ENCODE data around the gene LRMDA.
"Not testable (repeated sequence)": the region's sequence is repeated elsewhere in the genome, so short reads cannot be mapped to it uniquely, and the experiment has no call there.

The LRMDA gene

DNA sequence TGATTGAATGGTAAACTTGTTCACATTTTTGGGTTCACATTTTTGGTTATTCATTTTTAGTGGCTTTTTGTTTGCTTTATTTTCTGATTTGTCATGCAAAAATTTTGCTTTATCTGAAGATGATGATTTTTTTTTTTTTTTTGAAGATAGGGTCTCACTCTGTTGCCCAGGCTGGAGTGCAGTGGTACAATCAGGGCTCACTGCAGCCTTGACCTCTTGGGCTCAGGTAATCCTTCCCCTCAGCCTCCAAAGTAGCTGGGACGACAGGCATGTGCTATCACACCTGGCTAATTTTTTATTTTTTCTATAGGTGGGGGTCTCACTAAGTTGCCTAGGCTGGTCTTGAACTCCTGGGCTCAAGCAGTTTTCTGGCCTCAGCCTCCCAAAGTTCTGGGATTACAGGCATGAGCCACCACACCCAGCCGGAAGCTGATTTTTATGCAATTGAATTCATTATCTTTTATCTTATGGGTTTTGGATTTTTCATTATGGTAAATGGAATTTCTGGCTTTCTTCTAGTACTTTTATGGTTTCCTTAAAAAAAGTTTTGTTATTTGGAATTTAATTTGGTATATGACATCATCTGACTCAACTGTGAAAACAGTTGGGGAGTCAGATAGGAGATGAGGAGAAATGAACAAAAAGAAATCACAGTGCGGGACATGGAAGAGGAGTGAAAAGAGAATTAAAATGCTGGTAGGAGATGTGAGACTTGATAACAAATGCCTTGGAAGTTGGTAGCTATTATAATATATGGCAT, 158.7 kb downstream of the LRMDA start:
- DNase-seq (ENCODE audit: low spot score) = no peak

DNA sequence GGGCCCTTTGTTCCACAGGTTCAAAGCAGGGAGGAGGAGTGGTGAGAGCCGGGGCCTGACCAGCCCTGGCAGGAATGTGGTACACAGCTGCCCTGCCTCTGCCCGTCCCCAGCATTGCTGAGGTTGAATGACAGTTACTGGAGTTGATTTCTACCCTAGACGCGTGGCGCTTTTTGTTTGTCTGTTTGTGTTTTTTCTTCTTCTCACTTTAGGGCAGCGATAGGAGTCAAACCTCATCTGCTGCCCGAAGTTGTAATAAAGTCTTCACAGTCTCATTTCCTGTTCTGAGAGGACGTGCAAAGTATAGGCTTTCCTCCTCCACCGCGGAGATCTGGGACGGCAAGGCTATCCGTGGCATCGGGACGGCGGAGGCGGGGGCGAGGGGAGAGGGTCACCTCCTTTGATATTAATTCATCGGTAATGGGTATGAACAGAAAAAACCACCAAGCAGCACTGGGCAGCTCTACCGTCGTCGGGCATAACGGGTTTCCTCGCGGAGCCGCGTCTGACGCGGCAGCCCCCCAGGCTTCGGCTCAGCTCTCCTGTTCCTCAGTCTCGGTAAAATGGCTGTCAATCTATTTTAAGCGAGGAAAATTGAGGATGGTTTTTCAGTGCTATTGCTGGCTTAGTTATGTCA, 160.8 kb downstream of the LRMDA start:
- DNase-seq (ENCODE audit: low spot score) = no peak

DNA sequence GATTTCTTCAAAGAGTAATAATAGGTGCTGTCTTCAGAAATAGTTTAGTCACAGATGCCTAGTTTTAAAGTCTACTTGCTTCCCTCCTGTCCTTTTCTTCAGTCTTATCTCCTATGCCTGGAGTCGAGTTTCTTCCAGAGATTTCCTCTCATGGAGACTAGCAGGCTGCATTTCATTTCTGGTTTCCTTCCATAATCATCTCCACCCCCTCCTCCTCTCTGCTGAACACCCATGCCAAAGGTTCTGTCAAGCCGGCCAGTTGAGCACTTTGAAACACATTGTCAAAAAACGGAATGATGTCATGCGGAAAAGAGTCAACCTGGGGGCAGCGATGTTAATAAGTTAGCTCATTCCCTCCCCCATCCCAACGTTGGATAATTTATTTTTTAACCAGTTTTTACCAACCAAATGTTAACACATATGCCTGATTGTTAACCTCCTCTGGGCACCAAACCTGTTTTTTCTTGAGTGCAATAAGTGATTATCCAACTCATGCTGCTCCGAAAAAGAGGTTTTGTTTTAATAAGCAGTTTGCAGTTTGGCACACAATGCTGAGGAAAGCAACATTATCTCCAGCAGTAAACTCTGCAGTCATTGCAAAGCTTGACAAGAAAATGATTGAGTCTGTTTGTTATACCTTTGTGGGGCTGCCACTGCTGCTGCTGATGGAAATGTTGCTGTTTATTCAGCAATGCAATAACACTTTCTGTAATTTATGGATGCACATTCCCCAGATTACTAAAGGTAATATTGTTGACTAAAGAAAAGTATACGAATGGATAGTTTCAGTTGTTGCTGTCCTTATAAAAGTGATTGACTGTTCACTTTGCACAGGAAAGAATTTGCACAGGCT, 161.6 kb downstream of the LRMDA start:
- DNase-seq (ENCODE audit: low spot score) = no peak

DNA sequence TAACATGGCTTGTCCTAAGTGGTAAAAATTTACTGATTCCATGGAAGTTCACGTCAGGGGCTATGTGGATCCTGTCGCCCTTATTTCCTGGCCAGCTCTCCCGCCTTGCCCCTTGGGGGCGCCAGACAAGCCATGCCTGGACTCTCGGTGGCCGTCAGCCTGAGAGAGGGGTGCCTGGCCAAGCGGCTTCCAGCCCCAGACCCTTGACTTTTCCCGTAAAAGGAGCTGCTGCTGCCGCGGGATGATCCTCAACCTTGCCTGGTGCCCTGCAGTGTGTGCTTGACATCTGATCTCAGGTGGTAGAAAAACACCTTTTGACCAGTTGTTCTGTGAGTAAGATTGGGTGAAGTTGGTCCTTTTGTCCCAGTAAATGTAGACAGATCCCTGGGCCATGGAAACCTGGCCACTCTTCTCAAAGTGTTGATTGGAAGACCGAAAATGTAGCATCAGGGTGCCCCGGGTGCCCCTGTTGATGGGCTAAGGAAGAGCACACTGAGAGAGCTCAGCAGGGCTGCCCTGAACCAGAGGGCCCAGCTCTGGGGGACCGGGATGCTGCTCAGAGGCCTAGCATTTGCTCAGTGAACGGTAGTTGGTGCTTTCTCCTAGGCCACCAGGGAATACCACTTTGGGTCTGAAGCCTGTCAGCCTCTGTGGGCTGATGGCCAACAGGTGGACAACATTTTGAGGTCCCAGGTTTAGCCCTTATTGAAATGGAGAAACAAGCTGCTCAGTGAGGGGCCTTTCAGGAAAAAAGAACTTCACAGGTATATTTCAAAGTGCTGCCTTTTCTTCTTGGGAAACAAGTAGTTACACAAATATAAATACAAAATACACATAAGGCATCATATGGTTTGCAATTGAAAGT, 162.5 kb downstream of the LRMDA start:
- no peak for DNase-seq (ENCODE audit: low spot score)

DNA sequence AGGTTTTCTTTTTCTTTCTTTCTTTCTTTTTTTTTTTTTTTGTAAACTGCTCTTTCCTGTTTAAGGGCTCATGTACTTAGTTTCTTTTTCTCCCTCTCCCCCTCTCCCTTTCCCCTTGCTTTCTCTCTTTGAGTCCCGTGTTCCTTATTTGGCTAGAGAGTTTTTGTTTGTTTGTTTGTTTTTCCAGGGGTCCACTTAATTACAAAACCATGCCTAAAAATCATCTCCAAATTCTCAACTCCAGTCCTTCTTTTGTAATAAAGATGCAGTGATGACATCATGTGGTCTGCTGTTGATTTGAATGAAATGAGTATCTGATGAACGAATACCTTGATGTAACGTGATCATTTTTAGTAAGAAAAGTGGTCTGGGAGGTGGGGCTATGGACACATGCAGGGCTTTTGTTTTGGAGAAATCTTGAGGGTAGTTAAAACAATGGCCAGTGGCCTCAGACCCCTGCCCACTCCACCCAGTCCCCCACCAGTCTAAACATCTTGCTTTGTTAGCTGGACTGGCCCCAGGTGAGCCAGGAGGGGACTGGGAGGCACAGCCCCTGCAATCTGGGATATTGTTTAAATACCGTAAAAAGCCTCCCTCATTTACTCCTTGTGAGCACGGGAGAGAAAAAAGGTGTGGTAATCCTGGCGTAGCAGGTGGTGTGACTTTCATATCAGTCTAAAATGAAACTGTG, 165.7 kb downstream of the LRMDA start:
- no peak for DNase-seq (ENCODE audit: low spot score)

DNA sequence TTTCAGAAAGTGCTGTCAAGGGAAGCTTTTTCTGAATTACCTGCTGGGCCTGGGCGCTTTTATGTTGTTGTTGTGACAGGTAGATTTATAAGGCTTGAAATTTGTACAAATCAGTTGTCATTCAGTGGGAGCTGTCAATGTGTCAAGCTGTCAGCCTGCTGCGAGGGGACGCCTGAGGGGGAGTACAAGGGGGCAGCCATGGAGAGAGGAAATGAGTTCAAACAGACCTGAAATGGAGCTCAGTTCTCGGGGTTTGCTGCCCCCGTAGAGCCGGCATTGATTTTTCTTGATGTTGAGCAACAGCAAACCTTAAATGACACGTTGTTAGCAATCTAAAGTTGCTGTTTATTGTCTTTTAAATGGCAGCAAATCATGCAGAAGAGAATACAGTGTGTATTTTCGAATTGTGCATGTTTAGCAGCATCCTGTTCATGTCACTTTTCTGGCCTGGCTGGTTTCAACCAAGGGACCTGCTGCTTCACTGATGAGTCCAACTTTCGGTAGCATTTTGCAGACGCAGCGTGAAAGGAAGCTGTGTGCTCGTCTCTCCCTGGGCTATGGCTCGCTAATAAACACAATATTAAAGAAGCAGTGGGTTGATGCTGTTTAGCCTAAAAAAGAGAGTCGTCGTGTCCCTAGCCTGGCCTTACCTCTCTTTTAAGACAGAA, 166.5 kb downstream of the LRMDA start:
- no peak for DNase-seq (ENCODE audit: low spot score)

DNA sequence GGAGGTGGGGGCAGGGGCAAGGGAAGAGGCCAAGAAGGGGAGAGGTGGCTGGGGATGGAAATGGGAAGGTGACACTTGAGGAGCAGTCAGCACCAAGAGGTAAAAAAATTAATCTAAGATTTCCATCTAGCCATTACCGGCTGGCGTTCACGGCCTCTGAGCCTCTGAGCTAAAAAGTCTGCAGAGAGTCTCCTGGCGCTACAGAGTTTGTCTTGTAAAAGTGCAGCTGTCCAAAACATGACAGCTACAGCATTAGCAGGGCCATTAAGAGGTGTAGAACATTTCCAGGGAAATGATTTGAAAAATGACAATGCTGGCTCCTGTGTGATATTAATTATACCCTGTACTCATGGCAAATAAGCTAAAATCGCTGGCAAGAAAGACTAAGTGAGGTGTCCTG, 167.6 kb downstream of the LRMDA start:
- no peak for DNase-seq (ENCODE audit: low spot score)

DNA sequence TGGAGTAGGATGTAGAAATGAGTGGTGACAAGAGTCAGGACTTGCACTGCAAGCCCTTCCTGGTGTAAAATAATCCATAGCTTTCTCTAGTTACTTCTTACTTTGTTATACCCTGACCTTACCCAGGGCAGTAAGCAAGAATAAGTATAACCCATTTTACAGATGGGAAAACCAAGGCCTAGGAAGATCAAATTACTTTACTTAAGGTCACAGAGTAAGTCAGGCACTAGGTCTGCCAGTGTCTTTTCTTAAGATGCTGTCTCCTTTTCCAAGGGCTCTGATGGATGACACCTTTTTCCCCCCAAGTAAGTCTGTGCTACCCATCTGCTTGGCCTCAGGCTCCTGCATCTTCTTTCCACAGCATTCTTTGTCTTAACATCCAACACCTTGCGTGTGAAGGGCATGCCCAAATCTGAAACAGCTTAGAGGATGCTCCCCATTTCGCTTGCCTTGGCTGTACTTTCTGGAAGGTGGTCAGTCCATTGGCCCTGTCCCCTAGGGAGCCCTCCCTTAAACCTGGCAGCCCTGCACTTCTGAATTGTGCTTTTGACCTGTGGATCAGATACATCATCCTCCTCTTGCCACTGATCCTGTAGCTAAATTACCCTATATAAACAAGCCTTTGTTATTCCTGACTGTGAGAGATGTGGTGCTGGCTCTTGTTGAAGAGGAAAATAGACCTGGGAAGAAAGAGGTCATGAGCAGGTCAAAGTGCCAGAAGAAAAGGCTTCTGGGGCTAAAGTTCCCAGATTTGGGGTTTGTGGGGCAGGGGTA, 168.6 kb downstream of the LRMDA start:
- DNase-seq (ENCODE audit: low spot score) = no peak

DNA sequence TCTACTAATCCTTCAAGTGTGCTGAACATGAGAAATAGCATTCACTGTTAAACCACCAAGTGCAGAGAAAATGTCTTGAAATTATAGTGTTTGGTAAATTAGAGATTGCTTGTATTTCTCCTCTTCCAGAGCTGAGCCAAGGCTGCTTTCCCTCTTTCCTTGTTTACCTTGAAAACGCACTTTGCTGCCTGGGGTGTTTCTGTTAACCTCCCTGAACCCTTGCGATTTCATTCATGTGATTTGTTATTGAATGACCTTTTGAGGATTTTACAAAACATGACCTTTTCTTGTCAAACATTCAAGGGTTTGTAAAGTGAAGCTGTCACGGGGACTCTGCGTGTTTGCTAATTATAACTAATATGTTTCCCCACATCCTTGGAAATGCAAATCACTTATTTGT, 169.4 kb downstream of the LRMDA start:
- no peak for DNase-seq (ENCODE audit: low spot score)

DNA sequence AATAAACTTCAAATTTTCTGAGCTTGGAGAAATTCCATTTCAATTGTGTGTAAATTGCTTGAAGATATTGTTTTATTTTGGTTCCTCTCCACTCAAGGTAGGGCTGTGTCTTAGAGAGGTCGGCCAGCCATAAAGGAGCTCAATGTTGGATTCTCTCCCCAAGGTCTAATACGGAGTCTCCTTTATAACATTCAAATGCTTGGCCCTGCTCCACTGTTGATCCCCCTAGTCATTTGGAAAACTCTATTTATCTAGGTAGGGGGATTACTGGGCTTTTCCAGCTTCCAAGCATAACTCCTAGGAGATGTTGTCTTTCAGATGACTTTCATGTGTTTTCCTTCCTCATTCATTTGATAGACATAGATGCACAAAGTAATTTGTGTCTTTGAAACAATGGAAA, 170.9 kb downstream of the LRMDA start:
- DNase-seq (ENCODE audit: low spot score) = no peak

DNA sequence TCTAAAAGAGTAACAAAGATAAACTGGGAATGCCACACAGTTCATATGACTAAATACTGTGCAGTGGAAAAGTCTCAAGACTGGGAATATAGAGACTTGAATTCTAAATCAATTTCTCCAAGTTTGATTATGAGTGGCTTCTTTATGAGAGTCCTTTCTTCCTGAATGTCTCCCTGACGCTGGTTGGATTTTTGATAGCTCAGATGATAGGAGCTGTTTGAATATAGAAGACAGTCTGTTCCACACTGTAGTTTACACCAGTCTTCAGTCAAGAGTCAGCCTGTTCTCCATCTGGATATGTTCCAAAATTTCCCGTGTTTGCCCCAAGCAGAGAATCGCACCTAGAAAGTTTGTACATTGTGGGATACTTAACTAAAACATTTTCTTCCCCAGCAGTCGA, 173.7 kb downstream of the LRMDA start:
- no peak for DNase-seq (ENCODE audit: low spot score)

DNA sequence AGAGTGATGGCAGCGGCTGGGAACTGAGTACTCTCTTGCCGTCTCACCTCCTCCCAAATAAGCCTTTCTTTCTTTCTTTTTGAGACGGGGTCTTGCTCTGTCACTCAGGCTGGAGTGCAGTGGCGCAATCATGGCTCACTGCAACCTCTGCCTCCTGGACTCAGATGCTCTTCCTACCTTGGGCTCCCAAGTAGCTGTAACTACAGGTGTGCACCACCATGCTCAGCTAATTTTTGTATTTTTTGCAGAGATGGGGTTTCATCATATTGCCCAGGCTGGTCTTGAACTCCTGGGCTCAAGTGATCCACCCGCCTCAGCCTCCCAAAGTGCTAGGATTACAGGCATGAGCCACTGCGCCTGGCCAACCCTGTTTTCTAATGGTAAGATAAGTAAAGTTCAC, 174.4 kb downstream of the LRMDA start:
- not testable (repeated sequence) for DNase-seq (ENCODE audit: low spot score)

DNA sequence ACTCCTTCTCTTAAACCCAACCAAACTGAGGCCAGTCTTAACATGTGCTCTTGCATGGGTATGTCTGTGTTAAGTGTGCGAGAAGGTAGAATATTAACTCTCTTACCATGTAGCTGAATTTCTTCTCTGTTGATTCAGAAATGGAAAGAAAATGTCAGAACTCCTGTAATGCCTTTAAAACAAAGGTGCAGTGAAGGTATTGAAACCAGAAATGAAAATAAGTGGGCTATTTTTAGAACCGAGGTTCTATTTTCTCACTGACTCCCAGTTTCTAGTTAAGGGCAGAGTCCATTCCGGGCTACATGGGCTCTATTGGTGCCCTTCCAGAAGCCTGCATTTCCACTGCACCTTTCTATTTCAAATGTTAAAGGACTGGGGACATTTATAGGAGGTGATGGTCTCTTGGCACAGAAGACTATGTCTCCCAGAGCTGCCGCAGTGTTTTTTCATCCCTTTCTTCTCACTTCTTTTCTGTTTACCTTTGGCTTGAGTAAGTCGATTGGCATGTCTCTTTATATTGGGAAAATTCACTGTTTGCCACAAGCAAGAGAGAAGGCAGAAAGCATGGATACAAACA, 174.9 kb downstream of the LRMDA start:
- DNase-seq (ENCODE audit: low spot score) = no peak

DNA sequence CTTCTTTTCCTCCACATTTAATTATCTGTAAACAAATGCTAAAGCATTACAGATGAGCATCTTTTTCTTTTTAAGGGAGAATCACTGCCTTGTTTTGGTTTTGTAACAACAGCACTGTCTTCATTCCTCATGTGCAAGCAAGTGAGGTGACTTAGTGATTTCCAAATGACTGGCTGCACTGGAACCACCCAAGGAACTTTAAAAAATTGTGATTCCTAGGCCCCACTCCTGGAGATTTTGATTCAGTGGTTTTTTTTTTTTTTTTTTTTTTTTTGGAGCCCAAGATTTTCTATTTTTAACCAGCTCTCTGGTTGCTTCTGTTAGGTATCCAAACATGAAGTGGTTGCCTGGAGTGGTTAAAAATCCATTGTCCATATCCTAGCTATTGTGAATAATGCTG, 176.2 kb downstream of the LRMDA start:
- DNase-seq (ENCODE audit: low spot score) = no peak

DNA sequence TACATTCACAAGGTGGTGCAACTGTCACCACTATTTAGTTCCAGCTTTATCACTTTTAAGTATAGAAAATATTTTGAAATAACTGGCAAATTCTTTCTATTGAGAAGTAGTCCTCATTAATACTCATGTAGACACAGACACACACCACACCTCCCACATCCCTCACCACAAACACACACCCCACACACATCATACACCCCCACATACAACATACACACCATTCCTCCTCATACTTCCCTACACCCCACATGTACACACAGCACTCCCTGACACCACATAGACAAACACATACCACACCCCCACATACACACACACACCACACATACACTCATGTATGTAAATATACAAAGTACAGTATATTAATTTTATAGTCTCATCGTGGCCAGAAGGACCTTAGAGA, 178.8 kb downstream of the LRMDA start:
- DNase-seq (ENCODE audit: low spot score) = no peak

DNA sequence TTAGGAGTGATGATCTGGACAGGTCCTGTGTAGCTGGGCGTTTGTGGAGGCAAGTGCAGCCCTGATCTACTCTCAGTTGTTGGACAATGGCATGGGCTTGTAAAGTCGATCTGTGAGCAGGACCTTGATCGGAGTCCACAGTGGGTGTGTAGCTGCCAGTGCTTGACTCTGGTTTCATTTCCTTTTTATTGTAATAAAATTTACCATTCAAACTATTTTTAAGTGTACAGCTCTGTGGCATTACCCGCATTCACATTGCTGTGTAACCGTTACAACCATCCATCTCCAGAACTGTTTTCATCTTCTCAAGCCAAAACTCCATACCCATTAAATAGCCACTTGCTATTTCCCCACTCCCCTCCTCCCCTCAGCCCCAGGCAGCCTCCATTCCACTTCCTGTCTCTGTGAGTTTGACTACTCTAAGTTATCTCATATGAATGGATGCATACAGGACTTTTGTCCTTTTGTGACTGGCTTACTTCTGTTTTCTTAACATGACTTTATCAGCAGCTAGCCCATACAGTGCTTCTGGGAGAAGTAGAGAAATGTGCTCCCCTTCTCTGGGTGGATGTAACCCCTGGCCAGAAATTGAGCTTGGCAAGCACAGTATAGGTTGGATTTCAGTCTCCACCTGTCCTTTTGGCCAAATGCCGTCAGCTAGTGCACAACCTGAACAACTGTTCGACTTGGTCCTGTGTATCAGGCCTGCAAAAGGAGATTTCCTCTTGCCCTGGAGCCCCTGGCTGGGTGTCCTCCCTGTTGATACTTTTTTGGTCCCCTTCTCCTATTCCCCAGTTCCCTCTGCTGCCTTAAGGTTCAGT, 180.0 kb downstream of the LRMDA start:
- DNase-seq (ENCODE audit: low spot score) = no peak

DNA sequence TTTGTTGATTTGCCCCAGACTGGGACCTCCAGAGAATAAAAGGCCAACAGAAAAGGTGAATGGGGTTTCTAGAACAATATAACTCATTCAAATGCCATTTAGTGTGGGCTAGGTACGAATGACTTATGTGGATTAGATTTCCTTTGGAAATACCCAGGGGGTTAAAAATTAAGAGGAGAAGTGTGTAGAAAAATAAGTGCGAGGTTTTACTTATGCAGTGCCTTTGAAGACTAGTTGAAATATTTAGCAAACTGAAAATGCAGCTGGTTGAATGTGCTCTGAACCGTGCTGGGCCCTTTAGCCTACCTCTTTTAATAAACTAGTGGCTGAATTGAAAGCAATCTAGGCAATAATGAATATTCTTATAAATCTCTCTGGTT, 180.6 kb downstream of the LRMDA start:
- DNase-seq (ENCODE audit: low spot score) = no peak

DNA sequence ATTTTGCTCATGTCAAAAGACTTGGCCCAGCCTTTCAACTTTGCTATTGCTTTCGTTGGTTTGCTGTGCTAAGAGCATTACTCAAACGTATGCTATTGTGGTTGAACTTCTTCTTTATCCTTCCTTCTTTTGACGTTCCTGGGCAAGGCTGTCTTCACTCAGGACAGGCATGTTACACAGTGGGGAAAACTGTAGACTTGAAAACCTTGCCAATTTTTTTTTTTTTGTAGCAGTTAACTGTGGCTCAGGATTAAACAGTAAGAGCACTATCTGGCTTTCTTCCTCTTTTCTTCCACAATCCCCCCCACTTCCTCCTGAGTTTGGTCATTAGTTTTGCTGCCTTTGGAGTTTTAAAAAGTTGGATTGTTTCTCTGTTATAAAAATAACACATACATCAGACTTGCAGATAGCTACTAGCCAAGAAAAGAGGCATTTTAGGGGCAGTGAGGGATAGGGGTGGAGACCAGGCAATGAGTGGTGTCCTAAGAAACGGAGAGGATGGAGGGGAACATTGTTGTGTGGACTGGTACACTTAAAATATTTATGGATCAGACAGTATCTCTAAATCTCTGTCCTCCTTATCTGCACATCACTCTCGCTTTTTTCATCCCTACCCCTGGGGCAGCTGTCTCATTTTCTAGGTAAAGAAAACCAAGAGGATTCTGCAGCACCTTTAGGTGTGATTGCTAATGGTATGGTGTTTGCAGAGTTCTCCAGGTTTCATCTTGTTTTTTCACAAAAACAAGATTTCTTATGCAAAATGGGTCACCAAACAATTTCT, 181.7 kb downstream of the LRMDA start:
- DNase-seq (ENCODE audit: low spot score) = peak; percentile 42
